Esophagus muscularis mucosa (tissue), 4 donors: Measurements from ENCODE around the gene HOXB1. TPM values are rescaled to one million over a fixed set of nuclear protein-coding genes. Genes with fewer than 3 reads are reported as not detected.
A peak's percentile ranks its signal among the peaks of the same experiment; 100 is the strongest.

Experiments used
- DNase-seq: peaks from one replicate; pipeline ENCODE4 v3.0.0-alpha.2; 2017; ENCODE audit errors: extremely low spot score
- H3K27ac ChIP-seq, 4 donors: fragments of 200-600 bp; sonication (generic); replicated peaks in 1 of 4; 1 replicate in 3 of 4; 2 replicates in 1 of 4; pipeline ENCODE4 v1.5.1; 2016 to 2019; ENCODE audit warnings: mild to moderate bottlenecking in 1 of 4
- H3K27me3 ChIP-seq, 4 donors: fragments of 200-600 bp; sonication (generic); one replicate each; pipeline versions ENCODE4 v1.5.1 to v1.6.0; 2016 to 2019
- H3K36me3 ChIP-seq, 4 donors: fragments of 200-600 bp; sonication (generic); one replicate each; pipeline ENCODE4 v1.5.1; 2016 to 2019
- H3K4me1 ChIP-seq, 4 donors: fragments of 200-600 bp; sonication (generic); one replicate each; pipeline ENCODE4 v1.5.1; 2016 to 2019
- H3K4me3 ChIP-seq, 4 donors: fragments of 200-600 bp; sonication (generic); 1 replicate in 2 of 4; 2 replicates in 2 of 4; pipeline ENCODE4 v1.5.1; 2016 to 2019; ENCODE audit warnings: mild to moderate bottlenecking in 4 of 4, moderate library complexity in 1 of 4
- H3K9me3 ChIP-seq, 4 donors: fragments of 200-600 bp; sonication (generic); 1 replicate in 3 of 4; 2 replicates in 1 of 4; pipeline ENCODE4 v1.5.1; 2016 to 2019
- EP300 ChIP-seq: sonication (generic); formaldehyde crosslinking; IDR thresholded peaks from one replicate; pipeline ENCODE4 v1.6.1; 2017; ENCODE audit warnings: antibody characterized with exemption
- POLR2A ChIP-seq: fragments of 450-650 bp; IDR thresholded peaks from one replicate; pipeline ENCODE4 v1.6.1; 2017; ENCODE audit warnings: antibody characterized with exemption, moderate library complexity, mild to moderate bottlenecking, low read depth
- POLR2AphosphoS5 ChIP-seq, 2 donors: sonication (generic); formaldehyde crosslinking; IDR thresholded peaks; one replicate each; pipeline ENCODE4 v1.6.1; 2017; ENCODE audit warnings: antibody characterized with exemption in 2 of 2
- WGBS: methylation state at CpG from one replicate; pipeline ENCODE4 v1.1.5; 2018; 5-methylcytosine and 5-hydroxymethylcytosine counted together
- intact Hi-C: fragments of 100-400 bp; cut with DNase I; formaldehyde crosslinking; loops from one replicate; pipeline ENCODE4 v1.15.1; 2023
- total RNA-seq, 4 donors: library from RNA; depleted of rRNA; stranded (reverse); fragments of >200 nt; gene quantifications; one replicate each; pipeline versions ENCODE4 v1.1.0 to v1.2.1, GENCODE V29; 2016
- TF ChIP-seq, protein P1 (sequence below), 3 experiments: fragments of 200-600 bp in 2 of 3; fragments of 450-650 bp in 1 of 3; sonication (generic) in 2 of 3; IDR thresholded peaks; one replicate each; pipeline ENCODE4 v1.5.1; 2017 to 2019; ENCODE audit warnings: antibody characterized with exemption in 3 of 3, mild to moderate bottlenecking in 2 of 3, moderate library complexity in 1 of 3

Gene HOXB1
- total RNA-seq, 4 donors from 2014 or later: not detected

DNA sequence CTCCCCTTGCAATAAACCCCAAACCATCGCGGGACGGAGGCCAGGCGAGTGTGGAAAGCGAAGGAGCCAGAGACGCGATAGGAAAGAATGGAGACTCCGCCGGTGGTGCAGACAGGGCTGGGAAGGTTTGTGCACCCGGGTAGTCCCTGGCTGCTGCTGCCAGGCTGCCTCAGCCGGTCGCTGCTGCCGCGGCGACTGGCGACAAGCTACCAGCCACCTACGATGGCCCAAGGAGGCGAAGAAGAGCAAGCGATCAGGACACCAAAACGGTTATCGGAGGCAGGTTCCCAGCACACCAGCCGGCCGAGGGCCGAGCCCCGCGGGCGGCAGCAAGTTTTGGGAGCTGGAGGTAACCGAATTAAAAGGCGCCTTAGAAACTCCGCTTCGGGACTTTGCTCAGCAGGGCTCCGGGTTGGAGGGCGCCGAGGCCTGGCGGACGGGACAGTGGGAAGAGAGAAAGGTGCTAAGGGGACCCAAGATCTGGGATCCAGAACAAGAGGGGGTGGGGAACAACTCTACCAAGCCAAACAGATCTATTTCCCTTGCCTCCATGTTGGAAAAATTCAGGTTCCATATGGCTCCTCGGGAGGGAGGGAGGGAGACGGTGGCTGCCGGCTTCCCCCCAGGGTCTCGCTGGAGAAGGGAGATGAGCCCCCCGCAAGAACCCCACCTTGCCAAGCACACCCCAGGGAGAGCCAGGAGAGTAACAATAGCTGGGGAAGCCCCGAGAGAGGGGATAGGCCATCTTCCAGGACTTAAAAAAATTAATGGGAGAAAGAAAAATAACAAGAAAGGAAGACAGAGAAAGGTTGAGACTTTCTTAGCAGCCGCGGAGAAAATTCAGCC lies 23.8 kb upstream of the HOXB1 start:
- intact Hi-C loops: no loop called here
- peak overlapping the region; percentile 56 to 64 (median 57) for H3K4me3 ChIP-seq
- H3K27ac ChIP-seq: peak overlapping the region; percentile 91 to 97 (median 96)
- WGBS: 28% methylated on average over 44 of the region's 44 CpGs
- no peaks in the 10 kb centered on the region for H3K9me3 ChIP-seq
- no peaks in the 10 kb centered on the region for H3K27me3 ChIP-seq
- H3K4me1 ChIP-seq: peaks cover 39 to 97% (median 97%) of the 10 kb centered on the region in 4 donors
- peaks cover 4 to 28% (median 22%) of the 10 kb centered on the region in 4 donors for H3K36me3 ChIP-seq
- no peak for DNase-seq
- TF ChIP-seq POLR2AphosphoS5 (IDR thresholded peaks at IDR 0.05): no peak
- TF ChIP-seq, protein P1, sequence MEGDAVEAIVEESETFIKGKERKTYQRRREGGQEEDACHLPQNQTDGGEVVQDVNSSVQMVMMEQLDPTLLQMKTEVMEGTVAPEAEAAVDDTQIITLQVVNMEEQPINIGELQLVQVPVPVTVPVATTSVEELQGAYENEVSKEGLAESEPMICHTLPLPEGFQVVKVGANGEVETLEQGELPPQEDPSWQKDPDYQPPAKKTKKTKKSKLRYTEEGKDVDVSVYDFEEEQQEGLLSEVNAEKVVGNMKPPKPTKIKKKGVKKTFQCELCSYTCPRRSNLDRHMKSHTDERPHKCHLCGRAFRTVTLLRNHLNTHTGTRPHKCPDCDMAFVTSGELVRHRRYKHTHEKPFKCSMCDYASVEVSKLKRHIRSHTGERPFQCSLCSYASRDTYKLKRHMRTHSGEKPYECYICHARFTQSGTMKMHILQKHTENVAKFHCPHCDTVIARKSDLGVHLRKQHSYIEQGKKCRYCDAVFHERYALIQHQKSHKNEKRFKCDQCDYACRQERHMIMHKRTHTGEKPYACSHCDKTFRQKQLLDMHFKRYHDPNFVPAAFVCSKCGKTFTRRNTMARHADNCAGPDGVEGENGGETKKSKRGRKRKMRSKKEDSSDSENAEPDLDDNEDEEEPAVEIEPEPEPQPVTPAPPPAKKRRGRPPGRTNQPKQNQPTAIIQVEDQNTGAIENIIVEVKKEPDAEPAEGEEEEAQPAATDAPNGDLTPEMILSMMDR (IDR thresholded peaks at IDR 0.05): no peak
- TF ChIP-seq POLR2A: no peak

DNA sequence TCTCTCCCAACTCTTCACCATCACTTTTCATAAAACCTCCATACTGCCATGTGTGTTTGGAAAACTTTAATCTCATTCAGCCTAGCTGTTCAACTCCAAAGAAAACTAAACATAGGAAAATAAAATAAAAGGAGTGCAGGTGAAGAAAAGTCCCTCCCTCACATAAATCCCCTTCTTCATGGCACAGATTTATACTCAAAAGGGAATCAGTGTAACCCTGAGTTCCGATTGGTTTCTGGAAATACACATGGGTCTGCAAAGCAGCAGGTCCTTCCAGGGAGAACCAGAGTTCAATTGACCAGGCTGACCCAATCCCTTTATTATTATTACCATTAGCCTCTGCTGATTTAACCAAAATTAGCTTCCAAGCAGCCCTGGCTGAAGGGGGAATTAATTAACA lies 23.0 kb upstream of the HOXB1 start:
- peaks cover 41 to 97% (median 97%) of the 10 kb centered on the region in 4 donors for H3K4me1 ChIP-seq
- H3K9me3 ChIP-seq: no peaks in the 10 kb centered on the region
- H3K36me3 ChIP-seq: peaks cover 4 to 29% (median 23%) of the 10 kb centered on the region in 4 donors
- intact Hi-C loops: no loop called here
- H3K27me3 ChIP-seq: no peaks in the 10 kb centered on the region
- H3K4me3 ChIP-seq: peak overlapping the region; percentile 56 to 64 (median 57)
- DNase-seq: no peak
- TF ChIP-seq EP300 (no peak), POLR2AphosphoS5 (IDR thresholded peaks at IDR 0.05) (no peak), POLR2A (no peak)
- TF ChIP-seq, protein P1 (IDR thresholded peaks at IDR 0.05): no peak
- WGBS: 20% methylated on average over 1 of the region's 1 CpG
- peak overlapping the region; percentile 91 to 97 (median 96) for H3K27ac ChIP-seq

DNA sequence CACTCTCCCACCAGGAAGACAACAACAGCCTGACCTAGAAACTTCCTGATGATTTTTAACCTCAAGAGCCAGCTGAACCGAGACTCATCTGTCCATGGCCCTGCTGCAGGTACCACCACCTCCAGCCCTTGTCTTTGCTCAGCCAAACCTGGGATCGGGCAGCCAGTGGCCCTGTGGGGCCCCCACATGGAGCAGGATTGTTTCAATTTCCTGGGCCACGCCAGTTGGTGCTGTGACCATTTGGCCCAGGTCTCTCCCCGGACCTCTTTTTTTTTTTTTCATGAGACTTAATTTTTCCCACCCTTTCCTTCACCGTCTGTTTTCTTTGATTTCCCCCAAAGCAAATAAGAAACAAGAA lies 22.4 kb upstream of the HOXB1 start:
- H3K36me3 ChIP-seq: peaks cover 4 to 29% (median 23%) of the 10 kb centered on the region in 4 donors
- peak overlapping the region; percentile 35 to 64 (median 56) for H3K4me3 ChIP-seq
- H3K27me3 ChIP-seq: no peaks in the 10 kb centered on the region
- no peak for DNase-seq
- intact Hi-C loops: no loop called here
- H3K9me3 ChIP-seq: no peaks in the 10 kb centered on the region
- no peak for TF ChIP-seq POLR2A
- no peak for TF ChIP-seq EP300
- TF ChIP-seq POLR2AphosphoS5 (IDR thresholded peaks at IDR 0.05): no peak
- TF ChIP-seq, protein P1 (IDR thresholded peaks at IDR 0.05): no peak
- H3K27ac ChIP-seq: peak overlapping the region; percentile 91 to 97 (median 96)
- WGBS: 37% methylated on average over 5 of the region's 5 CpGs
- peaks cover 35 to 97% (median 97%) of the 10 kb centered on the region in 4 donors for H3K4me1 ChIP-seq

DNA sequence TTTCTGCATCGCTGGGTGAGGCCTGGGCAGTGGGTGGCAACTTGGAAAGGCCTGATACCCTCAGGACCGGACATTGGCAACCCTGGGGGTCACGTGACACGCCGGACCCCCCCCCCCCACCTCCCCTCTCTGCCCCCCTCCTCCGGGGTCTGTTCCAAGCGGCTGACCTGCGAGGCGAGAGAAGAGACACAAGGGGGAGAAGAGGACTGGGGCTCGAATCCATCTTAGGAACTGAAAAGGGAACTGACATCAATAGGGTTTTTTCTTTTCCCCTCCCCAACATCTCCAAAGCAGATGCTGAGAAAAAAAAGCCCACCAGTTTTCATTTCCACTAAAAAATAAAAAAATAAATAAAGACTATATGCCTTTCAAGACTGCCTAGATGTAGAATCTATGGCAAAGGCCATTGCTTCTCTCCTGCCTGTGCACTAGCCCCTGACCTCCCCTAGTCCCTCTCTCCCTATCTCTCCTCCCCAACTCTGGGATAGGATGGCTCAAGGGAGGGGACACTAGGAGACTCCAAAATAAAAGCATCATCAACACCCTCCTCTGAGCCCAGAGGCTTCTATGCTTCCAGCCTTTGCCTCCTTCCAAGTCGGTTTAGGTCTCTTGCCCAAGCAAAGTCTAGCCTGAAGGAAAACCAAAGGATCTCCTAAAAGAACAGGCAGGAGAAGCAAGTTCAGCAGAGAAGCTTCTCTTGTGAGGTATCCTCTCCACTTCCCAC lies 21.8 kb upstream of the HOXB1 start:
- Histone ChIP-seq H3K4me3 (peak overlapping the region; percentile 40 to 64 (median 56)), H3K27ac (peak overlapping the region; percentile 91 to 97 (median 96)), H3K36me3 (peaks cover 4 to 29% (median 23%) of the 10 kb centered on the region in 4 donors), H3K4me1 (peaks cover 33 to 97% (median 97%) of the 10 kb centered on the region in 4 donors), H3K9me3 (no peaks in the 10 kb centered on the region), H3K27me3 (no peaks in the 10 kb centered on the region)
- intact Hi-C loops: no loop called here
- TF ChIP-seq POLR2A (no peak), EP300 (no peak), POLR2AphosphoS5 (IDR thresholded peaks at IDR 0.05) (peak; percentile 21 to 85)
- TF ChIP-seq, protein P1 (IDR thresholded peaks at IDR 0.05): no peak
- WGBS: 24% methylated on average over 11 of the region's 11 CpGs
- no peak for DNase-seq
